ENCODE measurements around the gene GRM8.

The GRM8 gene

GRCh38 chr7:126702242-126703016, 550.3 kb downstream of the GRM8 start:
- peak; percentile 27 to 62 for DNase-seq (ENCODE audit: low read depth in 2 of 2)
- TF ChIP-seq CTCF (IDR thresholded peaks at IDR 0.05; ENCODE audit: low read depth, low read length), result no peak
- H3K4me3 ChIP-seq (replicated peaks in 1 of 2; ENCODE audit: low read depth in 2 of 2, low read length in 2 of 2), result no peak overlapping the region

DNA sequence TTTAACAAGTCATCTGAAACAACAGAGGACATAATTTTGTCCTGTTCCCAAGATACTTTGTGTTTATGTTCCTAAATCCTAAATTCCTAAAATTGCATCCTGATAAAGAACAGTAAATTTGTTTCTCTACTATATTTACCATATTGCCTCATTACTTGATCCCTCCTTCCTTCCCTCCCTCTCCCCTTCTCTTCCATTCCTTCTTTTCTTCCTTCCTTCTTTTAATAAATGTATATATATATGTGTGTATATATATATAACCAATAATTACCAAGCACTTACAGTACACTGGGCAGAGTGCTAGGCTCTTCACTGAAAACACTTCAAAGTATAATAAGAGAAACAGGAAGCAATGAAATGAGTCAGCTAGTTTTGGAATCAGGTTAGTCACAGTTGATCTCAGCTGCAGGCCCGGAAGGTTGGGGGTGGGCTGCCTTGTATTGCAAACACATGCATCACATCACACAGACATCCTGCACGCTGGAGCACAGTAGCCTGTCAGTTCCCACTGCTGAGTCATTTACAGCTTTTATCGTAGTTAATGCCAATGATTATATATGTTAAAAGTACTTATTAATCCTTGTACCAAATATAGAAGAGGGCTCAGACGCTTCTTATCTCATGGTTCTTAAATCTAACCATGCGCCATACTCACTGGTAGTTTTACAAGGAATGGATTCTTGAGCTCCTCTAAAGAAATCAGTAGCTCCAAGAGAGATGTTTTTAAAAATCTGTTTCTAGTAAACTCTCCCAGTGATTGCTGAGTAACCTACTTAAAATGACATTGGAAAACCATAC, 551.7 kb downstream of the GRM8 start:
- H3K4me3 ChIP-seq (replicated peaks in 1 of 2; ENCODE audit: low read depth in 2 of 2, low read length in 2 of 2), result no peak overlapping the region
- DNase-seq (ENCODE audit: low read depth in 2 of 2), result peak; percentile 93 to 96
- TF ChIP-seq CTCF (IDR thresholded peaks at IDR 0.05; ENCODE audit: low read depth, low read length), result no peak

- TF ChIP-seq CTCF (IDR thresholded peaks at IDR 0.05; ENCODE audit: low read depth, low read length), result no peak
- no peak for DNase-seq (ENCODE audit: low read depth in 2 of 2)
These were observed 553.0 kb downstream of the GRM8 start for GRCh38 chr7:126699707-126700106.

DNA sequence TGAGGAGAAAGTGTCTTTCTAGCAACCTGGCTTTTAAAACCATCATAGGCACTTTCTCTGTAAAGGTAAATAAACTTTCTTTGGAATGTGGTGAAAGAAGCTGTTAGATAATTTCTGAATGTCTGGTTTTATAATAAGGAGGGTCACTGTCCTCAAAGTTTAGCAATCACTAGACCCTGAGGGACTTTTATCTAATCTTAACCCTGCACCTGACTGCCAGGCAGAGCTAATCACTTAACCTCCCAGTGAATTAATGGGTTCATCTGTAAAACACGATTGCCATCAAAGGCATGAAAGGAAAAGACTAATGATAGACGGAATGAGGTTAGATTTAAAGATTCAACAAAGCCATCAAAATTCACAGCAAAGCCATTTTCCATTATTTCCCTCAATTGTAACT, 553.8 kb downstream of the GRM8 start:
- DNase-seq (ENCODE audit: low read depth in 2 of 2), result no peak
- no peak for TF ChIP-seq CTCF (IDR thresholded peaks at IDR 0.05; ENCODE audit: low read depth, low read length)
- H3K4me3 ChIP-seq (replicated peaks in 1 of 2; ENCODE audit: low read depth in 2 of 2, low read length in 2 of 2), result no peak overlapping the region

More at GRCh38 chr7:126699707-126700106, 553.0 kb downstream of the GRM8 start:
- H3K4me3 ChIP-seq (replicated peaks in 1 of 2; ENCODE audit: low read depth in 2 of 2, low read length in 2 of 2), result no peak overlapping the region

GRCh38 chr7:126698446-126698845, 554.3 kb downstream of the GRM8 start:
- DNase-seq (ENCODE audit: low read depth in 2 of 2), result no peak
- no peak overlapping the region for H3K4me3 ChIP-seq (replicated peaks in 1 of 2; ENCODE audit: low read depth in 2 of 2, low read length in 2 of 2)
- TF ChIP-seq CTCF (IDR thresholded peaks at IDR 0.05; ENCODE audit: low read depth, low read length), result no peak

GRCh38 chr7:126696256-126697038, 556.3 kb downstream of the GRM8 start:
- no peak for TF ChIP-seq CTCF (IDR thresholded peaks at IDR 0.05; ENCODE audit: low read depth, low read length)
- DNase-seq (ENCODE audit: low read depth in 2 of 2), result no peak

More at GRCh38 chr7:126696256-126697038, 556.3 kb downstream of the GRM8 start:
- no peak overlapping the region for H3K4me3 ChIP-seq (replicated peaks in 1 of 2; ENCODE audit: low read depth in 2 of 2, low read length in 2 of 2)

Data from cardiac fibroblast (primary cell).